COLO668 (cell line): ENCODE measurements around the gene UNC5CL.

Experiments used
- DNase-seq: peaks from one replicate; lab custom pipeline; 2025; ENCODE audit not compliant: unreplicated experiment; lab: John Stamatoyannopoulos, UW

Gene UNC5CL, protein sequence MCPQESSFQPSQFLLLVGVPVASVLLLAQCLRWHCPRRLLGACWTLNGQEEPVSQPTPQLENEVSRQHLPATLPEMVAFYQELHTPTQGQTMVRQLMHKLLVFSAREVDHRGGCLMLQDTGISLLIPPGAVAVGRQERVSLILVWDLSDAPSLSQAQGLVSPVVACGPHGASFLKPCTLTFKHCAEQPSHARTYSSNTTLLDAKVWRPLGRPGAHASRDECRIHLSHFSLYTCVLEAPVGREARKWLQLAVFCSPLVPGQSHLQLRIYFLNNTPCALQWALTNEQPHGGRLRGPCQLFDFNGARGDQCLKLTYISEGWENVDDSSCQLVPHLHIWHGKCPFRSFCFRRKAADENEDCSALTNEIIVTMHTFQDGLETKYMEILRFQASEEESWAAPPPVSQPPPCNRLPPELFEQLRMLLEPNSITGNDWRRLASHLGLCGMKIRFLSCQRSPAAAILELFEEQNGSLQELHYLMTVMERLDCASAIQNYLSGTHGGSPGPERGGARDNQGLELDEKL

DNA sequence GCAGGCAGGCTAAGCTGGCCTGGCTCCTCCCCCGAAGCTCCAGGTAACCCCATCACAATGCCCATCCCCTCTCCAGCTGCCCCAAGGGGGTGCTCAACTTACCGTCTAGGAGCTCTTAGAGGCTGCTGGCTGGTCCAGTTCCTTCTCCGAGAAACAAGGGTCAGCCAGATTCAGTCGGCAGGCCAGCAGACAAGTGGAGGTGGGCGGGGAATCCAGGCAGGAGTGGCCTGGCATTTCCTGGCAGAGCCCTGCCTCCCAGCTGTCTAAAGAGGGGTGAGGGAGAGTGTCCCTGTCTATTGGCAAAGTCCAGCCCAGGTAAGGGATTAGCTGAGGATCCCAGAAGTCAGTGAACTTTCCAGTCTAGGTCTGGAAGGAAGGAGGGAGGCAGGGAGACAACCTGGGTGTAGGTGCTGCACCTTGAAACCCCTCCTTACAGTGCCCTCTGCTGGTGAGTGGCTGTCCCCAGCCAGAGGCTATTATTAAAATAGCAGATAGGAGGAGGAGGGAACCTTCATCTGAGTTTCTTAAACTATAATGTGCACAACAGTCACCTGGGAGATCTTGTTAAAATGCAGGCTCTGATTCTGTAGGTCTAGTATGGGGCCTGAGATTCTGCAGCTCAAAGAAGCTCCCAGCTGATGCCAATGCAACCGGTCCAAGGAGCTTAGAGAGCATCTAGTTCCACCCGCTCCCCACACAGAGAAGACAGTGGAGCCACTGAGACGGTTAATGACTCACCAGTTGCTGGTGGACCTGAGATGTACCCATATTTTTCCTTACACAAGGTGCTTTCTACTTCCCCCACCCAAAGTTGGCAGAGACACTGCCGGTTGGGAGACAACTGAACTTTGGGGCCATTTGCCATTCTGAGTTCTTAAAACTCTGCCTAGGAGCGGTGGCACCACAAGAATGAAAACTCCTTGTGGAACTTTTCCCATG lies at the start of gene UNC5CL:
Gene UNC5CL, minus strand, starts transcription at position 162 of the 939 bp plus-strand sequence. CDS start 4,147 bp downstream, outside the sequence.
- DNase-seq, result peak; percentile 46

DNA sequence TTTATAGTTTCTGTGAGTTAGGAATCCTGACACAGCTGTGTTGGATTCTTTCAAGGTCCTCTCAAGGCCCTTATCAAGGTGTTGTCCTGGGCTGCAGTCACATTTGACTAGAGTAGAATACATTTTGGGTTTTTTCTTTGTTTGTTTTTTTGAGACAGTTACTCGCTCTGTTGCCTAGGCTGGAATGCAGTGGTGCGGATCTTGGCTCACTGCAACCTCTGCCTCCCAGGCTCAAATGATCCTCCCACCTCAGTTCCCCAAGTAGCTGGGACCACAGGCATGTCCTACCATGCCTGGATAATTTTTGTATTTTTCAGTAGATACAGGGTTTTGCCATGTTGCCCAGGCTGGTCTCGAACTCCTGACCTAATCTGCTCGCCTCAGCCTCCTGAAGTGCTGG lies 49.4 kb upstream of the UNC5CL start:
- no peak for DNase-seq

DNA sequence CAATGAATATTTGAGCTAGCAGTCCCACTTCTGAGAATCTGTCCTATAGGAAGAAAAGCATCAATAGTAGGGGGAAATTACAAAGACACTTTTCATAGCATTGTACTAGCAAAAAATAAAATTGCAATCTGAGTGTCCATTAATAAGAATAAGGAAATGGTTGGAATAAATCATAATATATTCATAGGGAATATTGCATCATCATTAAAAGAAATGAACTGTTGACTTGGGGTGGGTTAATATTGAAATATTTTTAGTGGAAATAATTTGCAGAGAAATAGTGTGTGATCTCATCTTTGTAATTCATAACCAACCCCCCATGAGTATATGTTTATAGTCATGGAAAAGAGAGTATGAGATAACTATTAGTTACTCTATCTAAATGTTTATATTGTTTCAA lies 46.2 kb upstream of the UNC5CL start:
- DNase-seq, result no peak

DNA sequence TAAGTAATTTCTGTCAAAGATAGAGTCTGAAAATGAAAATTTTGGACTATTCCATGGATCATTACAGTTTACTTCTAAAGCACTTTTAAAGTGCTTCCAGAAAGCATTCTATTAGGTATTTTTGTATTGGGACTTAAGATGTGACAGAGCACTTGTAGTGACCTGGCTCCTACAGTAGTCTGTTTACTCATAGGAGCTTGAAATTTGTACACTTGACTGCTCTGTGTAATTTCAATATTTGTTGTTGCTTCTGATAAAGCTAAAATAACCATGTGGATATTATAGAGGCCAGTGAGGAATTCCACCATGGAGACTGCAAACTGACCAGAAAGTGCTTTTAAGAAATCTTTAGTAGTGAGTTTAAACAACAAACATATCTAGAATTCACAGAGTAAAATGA lies 44.1 kb upstream of the UNC5CL start:
- DNase-seq, result no peak

DNA sequence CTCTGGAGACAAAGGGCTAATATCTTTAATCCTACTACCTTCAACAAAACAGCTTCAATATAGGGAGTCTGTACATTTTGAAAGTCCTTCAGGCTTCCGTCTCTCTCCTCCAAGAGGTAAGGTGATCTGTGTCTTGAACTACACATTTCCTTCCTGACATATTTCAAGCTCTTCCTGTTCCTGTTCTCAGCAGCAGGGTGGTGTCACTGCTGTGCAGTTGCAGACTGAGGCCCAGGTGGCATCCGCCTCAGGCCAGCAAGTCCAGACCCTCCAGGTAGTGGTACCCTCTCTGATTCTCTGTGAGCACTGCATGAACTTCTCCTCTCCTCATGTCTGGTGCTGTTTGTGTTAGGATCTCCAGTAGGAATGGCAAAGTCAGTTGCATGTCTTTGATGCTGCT lies 41.6 kb upstream of the UNC5CL start:
- no peak for DNase-seq

DNA sequence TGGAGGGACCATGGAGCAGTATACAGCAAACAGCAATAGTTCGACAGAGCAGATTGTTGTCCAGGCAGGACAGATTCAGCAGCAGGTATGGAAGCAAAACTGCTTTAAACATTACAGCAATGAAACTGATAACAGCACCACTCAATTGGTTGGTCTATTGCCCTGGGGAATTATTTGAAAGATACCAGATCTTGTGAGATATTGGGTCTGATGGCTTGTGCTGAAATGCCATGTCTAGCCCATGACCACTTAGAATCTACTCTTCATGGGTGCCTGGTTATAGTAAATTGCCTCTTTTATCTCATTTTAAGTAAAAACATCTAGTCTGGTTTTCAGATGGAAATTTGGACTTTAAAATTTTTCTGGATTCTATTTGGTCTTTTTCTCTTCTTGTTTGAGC lies 40.1 kb upstream of the UNC5CL start:
- DNase-seq, result no peak

DNA sequence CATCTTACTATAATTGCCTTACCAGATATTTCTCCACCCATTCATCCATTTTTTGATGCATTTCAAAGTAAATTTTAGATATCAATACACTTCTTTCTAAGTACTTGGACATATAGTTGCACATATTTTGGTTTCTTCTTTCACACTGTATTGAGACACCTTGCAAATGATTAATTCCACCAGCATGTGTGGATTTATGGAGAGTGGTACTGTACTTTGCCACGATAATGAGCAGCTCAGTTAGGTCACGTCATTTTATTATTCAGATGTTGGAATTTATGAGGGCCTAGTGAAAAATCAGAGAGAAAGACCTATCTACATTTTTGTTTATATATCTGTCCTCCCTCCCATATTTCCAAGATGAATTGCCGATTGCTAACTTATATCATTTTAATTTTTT lies 39.1 kb upstream of the UNC5CL start:
- no peak for DNase-seq

DNA sequence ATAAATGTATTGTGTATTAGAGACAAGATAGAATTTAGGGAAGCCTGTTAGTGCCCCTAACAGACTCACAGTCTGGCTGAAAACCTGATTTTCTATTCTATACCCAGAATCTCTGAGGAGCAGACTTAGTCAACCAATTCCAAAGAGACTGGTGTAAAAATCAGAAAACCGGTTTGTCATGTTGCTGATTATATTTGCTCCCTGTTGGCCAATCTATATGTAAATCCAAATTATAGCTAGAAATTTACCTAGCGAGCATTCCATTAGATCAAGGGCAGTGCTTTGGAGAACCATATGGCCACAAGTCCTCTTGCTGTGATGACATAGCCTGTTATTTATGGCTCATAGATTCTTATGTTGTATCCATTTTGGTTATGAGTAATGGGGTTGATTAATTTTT lies 38.5 kb upstream of the UNC5CL start:
- no peak for DNase-seq

DNA sequence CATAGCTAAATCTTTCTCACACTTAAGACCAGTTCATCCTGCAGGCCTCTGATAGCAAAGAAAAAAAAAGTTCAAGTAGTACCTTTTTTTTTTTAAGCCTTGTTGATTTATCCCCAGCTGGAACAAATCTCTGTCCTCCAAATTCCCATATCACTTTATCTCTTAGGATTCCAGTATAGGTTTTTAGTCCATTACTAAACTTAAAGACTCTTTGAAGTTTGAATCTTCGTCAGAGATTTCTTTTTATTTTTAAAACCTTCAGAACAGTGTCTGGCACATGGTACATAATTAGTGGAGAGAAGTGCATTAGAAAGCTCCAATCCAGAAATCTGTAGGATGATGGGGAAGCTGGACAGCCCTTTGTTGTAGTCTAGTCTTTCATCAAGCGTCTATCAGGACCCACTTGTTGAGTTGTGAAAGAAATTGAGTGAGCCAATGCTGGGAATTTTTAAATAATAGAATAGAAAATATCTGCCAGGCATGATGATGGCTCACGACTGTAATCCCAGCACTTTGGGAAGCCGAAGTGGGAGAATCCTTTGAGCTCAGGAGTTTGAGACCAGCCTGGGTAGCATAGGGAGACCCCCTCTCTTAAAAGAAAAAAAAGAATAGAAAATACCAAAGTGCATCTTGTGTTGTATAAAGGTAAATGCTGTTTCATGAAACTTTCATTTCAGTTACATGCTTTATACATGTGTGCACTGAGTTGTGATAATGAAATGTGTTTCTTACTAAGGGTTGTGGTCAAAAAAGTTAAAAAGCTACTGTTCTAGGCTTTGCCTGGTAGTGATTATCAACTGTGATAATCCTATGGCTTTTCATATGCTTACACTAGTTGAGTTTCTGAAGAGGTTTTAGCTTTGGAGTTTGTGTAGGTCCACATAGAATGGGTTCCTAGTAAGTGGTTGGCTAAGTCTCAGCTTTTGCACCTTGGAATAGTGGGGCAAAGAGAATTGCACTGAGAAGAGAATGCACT lies 36.9 kb upstream of the UNC5CL start:
- no peak for DNase-seq

DNA sequence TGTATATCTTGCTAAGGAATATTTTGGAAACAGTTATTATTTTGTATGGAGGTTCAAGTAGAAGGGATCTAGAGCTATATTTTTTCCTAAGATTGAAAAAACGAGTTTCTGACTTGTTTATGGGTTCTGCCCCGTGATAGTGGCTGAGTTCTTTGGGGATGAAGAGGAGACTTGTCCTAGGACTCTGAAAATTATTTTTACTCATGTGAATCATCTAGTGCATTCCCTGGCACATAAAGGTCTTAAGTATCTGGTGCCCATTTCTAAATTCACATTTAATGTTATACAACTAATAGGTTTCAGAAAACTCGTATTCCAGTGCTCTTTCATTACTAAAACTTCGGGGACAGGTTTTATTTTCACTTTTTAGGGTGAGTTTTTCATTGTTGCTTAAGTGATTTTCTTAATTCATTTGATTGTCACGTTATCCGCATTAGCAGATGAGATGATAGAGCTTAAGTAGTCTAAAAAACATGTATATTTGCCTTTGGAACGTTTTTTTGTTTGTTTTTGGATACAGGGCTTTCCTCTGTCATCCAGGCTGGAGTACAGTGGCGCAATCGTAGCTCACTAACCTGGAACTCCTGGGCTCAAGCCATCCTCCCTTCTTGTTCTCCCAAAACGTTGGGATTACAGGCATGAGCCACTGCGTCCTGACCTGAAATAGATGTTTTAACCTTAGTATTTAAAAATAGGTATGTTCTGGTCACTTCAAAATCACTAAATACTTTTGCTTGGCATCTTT lies 35.8 kb upstream of the UNC5CL start:
- DNase-seq, result no peak

DNA sequence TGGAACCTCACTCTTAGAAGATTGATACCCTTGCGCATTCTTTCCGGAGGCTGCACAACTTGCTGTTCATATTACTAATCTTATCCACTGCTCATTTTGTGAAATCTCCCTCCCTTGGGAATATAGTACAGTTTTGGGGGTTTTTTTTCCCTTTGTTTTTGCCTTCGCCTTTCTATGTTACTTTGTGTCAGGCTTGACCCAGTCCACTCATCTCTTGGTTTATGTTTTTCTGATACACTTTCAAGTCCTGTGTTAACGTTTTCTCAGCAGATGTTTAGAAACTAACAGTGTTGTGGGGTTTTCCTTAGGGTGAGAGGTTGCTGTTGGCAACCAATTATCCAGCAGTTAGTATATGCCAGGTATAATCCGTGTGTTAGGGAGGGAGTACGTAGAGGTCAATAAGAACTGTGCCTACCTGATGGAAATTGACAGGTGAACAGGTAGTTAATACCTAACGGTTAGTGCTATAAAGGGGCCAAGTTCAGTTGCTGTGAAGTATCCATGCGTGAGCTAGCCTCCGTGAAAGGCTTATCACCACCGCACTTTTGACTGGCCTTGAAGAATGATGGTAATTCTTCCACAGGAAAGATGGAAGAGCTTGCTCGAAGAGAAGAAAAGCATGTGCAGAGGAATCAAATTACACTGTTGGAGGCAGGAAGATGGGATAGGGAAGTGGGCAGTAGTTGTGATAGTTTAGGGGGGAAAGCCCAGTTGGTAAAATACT lies 35.1 kb upstream of the UNC5CL start:
- no peak for DNase-seq

DNA sequence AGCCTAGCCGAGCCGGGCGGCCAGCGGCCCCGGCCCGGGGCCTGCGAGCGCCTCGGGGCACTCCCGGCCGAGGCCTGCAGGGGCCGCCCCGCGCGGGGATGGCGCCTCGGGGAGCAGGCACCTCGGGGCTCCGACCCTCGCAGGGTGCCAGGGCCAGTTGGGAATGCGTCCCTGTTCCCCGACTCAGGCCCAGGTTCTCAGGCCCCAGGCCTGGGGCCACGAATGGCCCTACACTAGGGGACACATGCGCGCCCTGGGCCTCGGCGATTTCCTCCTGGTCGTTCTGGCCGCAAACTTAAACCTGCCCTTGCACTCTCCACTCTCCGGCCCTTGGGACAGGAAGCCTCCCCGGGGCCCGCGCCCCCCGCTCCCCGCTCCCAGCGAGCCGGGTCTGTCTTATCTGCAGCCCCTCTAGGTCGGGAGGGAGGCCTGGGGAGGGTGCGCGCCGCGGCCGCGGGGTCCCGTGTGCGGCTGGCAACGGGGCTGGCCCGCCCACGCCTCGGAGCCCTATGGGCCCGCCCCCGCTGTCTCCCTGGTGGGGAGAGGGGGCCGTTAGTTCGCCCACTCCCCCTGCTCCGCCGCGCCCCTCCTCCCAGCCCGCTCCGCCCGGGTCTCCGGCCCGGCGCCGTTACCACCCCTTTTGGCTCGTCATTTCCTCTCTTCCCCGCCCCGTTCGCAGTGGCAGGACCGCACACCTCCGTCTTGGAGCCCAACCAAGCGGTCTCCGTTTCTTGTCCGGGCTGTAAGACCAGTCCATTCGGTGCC lies 34.4 kb upstream of the UNC5CL start:
- DNase-seq, result peak; percentile 76

DNA sequence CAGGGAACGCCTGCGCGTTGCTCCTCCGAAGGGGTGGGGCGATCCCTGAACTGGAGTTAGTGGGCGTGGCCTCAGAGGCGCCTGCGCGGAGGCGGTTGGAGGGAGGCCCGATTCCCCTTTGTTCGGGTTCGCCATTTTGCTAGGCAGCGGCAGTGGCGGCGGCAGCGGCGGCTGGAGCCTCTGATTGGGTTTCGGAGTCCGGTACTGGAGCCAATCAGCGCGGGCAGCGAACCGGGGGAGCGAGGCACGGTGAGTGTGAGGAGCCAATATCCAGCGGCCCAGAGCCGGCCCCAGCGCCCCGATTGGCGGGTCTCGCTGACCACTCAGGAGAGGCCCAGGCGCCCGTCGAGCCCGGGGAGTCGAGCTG lies 33.8 kb upstream of the UNC5CL start, which contains the start of gene NFYA:
Gene NFYA, plus strand, starts transcription at position 139 of the 367 bp plus-strand sequence. CDS start 6,116 bp downstream, outside the sequence.
- peak; percentile 99 for DNase-seq

DNA sequence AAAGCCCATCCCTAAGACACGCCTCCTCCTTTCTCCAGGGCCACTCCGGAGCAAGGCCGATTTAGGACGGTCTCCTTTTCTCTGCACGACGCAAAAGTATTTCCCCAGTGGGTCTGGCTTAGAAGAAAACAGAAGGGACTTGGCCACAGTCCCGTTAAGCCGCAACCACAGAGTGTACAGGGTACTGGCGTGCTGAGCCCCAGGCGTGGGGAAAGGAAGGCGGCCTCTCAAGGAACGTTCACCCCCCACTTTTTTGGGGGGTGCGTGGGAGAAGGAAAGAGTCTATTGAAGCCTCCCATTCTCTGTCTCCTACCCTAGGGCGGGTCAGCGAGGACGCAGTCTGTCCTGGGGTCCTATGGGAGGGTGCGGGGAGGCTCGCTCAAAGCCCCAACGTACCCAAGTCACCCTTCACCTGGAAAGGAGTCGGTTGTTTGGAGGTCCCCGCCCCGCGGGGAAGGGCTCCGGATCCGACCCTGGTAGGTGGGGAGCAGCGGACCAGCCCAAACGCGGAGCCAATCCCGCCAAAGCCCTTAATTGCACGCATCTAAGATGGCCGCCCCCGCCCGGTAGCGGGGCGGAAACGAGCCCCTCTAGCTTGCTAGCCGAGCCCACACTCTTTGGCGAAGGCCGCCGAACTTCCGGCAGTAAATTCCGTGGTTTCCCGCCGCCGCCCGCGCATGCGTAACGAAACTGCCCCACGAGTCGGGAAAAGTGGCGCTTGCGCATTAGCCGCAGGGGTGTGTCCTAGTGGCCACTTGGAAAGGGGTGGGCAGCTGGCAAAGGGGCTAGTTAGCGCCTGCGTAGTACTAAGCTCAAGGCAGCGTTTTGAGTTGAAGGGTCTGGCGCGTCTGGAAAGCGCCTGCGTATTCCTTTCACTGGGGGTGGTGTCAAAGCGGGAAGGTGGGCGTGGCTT lies 33.2 kb upstream of the UNC5CL start, which contains the start of gene OARD1:
Gene OARD1, minus strand, starts transcription at position 434 of the 913 bp plus-strand sequence. CDS start 722 bp downstream, outside the sequence.
- peak; percentile 99 for DNase-seq

DNA sequence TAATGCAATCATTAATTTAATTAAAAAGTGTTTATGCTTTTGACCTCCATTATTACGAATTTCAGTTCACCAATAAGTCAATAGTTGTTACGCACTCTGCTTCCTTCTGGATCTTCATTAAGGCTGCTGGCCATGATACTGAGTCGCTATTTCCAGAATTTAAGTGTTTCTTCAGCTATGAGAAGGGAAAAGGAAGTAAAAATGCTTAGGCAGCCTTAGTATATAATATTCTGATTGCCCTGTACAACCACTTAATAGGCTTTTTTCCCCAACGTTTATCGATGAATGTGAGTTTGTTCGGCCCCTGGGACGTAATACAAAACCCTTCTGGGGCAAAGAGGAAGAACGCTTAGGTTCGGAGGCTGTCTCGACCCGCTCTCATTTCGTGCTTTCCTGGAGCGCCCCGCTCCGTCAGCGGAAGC lies 32.5 kb upstream of the UNC5CL start:
- no peak for DNase-seq

DNA sequence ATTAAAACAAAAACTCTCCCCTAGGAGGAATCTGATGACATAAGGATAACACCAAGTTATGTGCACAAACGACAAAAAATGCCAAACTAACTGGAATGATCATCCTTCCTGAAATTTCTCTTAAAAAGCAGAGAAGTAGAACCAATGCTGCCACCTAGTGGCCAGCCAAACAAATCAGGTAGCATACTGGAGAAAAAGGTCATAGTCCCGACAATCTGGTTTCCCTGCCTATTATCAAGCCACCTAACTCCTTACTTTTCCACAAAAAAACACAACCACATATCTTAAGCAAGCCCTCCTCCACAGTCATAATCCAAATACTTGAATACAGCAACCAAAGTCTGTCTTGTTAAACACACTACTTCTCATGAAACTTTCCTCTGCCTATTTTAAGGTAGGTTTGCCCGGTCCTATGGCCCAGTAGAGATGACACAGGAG lies 27.9 kb upstream of the UNC5CL start:
- DNase-seq, result peak; percentile 67

DNA sequence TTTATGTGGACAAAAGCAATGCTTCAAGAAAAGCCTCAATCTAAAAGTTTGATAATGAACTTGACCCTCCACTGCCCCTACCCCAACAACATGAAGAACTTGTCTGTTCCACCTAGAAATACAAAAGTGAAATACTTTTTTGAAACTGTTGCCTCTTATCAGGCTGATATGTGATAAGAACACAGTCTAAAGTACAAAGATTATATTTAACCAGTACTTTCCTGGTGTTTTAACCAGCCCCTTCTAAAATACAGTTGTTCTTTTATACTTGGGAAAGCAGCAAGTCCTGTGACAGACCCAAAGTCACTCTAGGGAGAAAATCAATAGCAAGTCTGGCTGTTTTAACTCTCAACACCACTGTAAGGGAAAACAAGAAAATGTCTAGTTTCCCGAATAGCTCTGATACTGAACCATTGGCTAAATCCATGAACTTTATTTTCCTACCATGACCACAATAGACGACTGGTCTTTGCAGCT lies 26.6 kb upstream of the UNC5CL start:
- DNase-seq, result no peak
